Body of pancreas (tissue), 4 donors: ENCODE data around the gene GDPD5.

Experiments used
- POLR2A ChIP-seq, 3 donors: fragments of 450-650 bp; IDR thresholded peaks; one replicate each; pipeline ENCODE4 v1.6.1; 2016; ENCODE audit warnings: antibody characterized with exemption in 3 of 3, mild to moderate bottlenecking in 2 of 3
- TF ChIP-seq, protein P1 (sequence below), 7 experiments: fragments of 450-650 bp in 4 of 7; fragments of 200-600 bp in 3 of 7; sonication (generic) in 3 of 7; IDR thresholded peaks; one replicate each; pipeline ENCODE4 v1.5.1; 2016 to 2019; ENCODE audit warnings: antibody characterized with exemption in 7 of 7

DNA sequence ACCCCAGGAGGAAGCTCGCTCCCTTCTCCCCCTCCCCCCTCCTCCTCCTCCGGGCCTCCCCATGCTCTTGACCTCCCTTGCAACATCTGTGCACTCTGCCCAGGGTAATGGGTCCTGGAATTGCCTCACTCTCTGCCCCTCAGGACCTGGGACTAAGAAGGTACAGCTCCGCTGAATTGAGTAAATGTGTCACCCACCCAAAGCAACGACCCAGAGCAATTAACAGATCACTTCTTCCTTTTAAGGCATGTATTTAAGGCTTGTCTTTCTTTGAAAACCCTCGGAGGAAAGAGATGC lies 15.1 kb downstream of the GDPD5 start:
- TF ChIP-seq, protein P1, sequence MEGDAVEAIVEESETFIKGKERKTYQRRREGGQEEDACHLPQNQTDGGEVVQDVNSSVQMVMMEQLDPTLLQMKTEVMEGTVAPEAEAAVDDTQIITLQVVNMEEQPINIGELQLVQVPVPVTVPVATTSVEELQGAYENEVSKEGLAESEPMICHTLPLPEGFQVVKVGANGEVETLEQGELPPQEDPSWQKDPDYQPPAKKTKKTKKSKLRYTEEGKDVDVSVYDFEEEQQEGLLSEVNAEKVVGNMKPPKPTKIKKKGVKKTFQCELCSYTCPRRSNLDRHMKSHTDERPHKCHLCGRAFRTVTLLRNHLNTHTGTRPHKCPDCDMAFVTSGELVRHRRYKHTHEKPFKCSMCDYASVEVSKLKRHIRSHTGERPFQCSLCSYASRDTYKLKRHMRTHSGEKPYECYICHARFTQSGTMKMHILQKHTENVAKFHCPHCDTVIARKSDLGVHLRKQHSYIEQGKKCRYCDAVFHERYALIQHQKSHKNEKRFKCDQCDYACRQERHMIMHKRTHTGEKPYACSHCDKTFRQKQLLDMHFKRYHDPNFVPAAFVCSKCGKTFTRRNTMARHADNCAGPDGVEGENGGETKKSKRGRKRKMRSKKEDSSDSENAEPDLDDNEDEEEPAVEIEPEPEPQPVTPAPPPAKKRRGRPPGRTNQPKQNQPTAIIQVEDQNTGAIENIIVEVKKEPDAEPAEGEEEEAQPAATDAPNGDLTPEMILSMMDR (IDR thresholded peaks at IDR 0.05), result no peak
- no peak for TF ChIP-seq POLR2A (IDR thresholded peaks at IDR 0.05)
